D341Med (cell line): Measurements from ENCODE around the gene EXOSC7.
"Not testable (repeated sequence)": the region's sequence is repeated elsewhere in the genome, so short reads cannot be mapped to it uniquely, and the experiment has no call there.

Experiments used
- DNase-seq: peaks from one replicate; pipeline ENCODE4 v3.0.0; 2012; ENCODE audit warnings: low spot score

The EXOSC7 gene

DNA sequence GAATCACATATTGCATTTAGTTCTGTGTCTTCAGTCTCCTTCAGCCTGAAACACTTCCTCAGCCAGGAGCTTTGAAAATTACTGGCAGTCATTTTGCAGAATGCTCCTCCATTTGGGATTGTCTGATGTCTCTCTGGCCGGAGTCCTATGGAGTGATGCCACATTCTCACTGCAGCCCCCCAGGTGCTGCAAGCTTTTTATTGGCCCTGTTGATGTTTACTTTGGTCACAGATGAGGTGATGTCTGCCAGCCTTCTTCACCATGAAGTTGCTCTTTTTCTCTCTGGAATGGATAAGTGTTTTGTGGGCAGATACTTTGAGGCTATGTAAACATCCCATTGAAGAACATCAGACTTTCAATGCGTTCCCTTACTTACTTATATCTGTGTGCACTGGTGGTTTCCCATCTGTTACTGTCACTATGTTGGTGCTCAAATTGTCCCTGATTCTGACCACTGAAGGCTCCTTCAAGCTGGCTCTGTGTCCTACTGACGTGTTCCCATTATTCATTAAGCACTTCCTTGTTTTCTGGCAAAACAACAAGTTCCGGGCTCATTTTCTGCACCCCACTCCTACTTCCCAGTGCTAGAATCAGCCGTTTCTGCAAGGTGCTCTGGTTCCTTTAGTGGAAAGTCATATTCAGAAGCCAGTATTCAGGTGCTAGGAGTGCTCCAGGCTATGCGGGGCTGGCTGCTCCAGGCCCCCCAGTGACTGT, 48.7 kb downstream of the EXOSC7 start:
- DNase-seq = no peak

DNA sequence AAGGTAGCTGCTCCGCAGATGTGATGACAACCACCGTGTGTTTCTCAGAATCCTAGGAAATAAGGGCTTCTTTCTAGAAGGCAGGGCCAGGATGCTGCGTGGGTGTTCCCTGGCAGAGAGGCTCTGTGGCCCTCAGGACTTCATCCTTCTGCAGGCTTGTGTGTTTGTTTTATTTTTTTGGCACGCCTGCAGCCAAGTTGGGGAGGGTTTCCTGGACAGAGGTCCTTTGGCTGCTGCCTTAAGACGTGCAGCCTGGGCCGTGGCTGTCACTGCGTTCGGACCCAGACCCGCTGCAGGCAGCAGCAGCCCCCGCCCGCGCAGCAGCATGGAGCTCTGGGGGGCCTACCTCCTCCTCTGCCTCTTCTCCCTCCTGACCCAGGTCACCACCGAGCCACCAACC, 50.0 kb downstream of the EXOSC7 start, which contains the start of gene CLEC3B:
CLEC3B (plus strand) TSS at position 266 of the 400 bp plus-strand sequence; CDS start at position 326, 60 bp downstream.
- DNase-seq = no peak

DNA sequence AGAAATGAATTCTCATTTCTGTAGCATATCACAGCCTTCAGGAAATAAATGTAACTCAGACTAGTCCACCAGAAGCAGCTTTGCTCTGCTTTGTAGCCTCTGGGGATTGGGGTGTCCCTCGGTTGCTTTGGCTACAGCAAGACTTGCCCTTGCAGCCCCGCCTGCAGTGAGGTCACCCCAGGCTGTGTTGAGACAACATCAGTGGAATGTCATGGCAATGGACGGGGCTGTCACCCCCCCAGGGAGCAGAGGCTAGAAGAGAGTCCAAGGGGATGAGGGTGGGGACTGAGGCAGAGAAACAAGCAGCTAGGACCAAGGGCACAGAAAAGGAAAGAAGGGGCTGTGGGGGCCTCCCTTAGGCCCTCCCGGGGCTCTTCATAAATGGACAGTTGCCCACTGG, 50.9 kb downstream of the EXOSC7 start:
- no peak for DNase-seq

DNA sequence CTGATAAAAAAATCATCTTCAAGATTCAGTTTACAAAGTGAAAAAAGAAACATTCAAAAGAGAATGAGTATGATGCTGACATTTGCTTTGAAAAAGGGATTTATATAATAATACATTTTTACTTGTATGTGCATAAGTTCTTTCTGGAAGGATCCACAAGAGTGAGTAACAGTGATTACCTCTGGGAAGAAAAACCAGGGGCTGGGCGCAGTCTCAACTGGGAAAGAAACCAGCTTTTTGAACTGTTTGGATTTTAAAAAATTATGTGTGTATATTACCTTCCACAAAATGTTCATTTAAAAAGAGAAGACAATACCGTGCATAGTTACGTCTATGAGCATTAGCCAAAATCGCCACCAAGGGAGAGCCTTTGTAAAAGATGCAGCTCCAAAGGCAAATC, 51.4 kb downstream of the EXOSC7 start:
- no peak for DNase-seq

DNA sequence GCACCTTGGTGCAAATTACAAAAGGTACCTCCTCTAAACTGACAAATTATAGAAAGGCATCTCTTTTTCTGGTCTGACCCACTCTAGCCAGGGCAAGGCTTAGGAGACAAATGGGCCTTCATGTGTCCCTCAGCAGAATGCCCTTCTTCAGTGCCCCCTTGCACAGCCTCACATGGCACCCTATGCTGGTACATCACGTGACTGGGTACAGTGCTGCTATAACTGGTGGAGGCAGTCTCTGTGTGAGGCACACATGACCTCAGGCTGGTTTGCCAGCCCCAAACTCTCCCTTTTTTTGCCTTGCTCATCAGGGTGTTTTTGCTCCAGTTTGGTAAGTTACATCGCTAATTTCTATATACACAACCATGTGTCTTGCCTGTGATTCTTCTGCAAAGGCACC, 53.2 kb downstream of the EXOSC7 start:
- DNase-seq = no peak

DNA sequence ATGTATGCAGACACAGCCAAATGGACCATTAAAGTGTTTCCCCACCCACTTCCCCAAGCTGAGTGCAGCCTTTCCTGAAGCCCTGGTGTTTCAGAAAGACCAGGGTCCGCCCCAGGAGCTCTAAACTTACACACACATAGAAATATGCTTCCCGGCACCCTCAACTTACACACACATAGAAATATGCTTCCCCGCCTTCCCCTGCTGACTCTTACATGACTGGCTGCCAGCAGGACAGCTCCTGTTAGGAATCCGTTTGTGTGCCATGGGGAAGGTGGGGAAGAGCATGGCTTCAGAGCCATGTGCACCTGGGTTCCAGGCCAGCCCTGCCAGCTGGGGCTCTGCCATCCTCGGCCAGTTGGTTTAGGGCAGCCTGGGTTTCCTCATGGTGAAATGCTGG, 53.6 kb downstream of the EXOSC7 start:
- DNase-seq = no peak

DNA sequence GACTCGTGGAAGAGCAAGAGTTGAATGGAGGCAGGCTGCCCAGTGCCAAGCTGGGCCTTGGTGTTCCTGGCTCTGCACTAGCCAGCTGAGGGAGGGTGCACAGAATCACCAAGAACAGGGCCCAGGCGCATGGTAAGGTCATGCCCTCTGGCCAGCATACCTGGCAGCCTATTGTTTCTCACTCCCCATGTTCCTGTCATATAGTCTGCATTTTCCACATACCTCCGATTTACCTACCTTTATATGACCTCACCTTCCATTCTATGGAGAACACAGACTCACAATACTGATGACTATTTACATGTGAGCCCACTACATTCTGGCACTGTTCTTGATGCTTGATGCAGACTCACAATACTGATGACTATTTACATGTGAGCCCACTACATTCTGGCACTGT, 55.5 kb downstream of the EXOSC7 start:
- no peak for DNase-seq

DNA sequence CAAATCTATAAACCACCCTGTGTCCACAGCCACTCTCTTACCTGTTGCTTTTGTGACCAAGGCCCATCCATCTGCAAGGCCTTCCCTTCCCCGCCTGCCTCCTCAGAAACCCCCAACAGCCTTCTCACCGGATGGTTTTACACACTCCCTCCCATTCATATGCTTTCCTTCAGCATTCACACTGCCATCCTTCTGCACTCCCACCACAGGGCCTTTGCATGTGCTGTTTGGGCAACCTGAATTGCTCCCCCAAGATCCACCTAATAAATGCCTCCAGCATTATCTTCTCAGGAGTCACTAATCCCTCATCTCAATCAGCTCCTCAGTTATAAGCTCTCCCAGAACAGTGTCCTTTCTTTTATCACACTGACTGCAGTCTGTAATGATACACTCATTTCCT, 56.1 kb downstream of the EXOSC7 start:
- no peak for DNase-seq

DNA sequence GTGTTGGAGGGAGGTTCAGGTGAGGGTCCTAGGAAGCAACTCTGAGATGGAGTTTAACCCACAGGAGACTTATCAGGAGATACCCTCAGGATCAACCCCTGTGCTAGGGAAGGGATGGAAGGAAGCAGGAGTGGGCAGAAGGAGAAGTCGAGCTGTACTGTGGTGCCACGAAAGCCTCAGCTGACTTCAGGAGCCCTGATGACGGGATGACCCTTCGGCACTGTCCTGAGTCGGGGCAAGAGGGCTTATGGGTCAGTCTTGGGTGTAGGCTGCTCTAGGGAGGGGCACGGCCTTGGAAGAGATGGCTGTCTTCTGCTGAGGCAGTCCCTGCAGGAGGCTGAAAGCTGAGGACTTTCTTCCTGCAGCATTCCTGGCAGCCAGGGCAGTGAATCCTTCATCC, 57.7 kb downstream of the EXOSC7 start:
- DNase-seq = no peak

DNA sequence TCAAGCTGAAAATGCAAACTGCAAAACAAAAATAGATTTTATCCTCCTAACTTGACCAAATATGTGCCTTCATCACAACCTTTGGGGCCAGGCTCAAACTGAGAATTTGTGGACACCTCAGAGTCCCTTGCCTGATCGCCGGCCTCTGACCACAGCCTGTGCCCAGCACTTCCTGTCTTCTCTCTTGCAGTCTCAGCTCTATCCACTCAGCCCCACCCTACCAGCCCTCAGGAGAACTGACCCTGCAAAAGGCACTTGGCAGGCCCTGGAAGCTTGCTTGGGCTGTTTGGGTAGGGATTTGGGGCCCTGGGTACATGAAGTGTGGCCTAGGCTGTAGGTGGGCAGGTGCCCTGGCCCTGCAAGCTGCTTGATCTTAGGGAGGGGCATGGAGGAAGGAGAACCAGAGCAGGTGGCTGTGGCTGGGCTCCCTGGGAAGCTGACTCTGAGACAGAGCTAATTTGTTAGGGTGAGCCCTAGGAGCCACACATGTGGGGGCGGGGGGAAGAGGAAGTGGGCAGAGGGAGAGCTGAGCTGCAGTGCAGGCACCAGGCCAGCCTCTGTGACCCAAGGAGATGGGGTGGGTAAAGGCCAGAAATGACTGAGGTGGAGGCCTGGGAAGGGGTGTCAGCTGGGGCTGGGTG, 58.7 kb downstream of the EXOSC7 start:
- DNase-seq = no peak

DNA sequence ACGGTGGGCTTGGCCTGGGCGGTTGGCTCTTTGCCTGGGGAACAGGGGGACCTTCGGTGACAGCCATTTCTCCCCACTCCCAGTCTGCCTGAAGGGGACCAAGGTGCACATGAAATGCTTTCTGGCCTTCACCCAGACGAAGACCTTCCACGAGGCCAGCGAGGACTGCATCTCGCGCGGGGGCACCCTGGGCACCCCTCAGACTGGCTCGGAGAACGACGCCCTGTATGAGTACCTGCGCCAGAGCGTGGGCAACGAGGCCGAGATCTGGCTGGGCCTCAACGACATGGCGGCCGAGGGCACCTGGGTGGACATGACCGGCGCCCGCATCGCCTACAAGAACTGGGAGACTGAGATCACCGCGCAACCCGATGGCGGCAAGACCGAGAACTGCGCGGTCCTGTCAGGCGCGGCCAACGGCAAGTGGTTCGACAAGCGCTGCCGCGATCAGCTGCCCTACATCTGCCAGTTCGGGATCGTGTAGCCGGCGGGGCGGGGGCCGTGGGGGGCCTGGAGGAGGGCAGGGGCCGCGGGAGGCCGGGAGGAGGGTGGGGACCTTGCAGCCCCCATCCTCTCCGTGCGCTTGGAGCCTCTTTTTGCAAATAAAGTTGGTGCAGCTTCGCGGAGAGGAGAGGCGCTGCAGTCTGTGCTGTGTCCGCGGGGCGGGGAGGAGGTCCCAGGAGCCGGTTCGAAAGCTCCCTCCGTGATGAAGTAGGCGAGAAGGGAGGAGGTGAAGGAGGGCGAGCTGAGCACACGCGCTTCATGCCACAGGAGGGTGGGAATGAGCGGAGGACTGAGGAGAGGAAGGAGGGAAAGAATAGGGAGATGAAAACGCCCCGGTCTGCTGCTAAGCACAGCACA, 59.6 kb downstream of the EXOSC7 start:
- no peak for DNase-seq

DNA sequence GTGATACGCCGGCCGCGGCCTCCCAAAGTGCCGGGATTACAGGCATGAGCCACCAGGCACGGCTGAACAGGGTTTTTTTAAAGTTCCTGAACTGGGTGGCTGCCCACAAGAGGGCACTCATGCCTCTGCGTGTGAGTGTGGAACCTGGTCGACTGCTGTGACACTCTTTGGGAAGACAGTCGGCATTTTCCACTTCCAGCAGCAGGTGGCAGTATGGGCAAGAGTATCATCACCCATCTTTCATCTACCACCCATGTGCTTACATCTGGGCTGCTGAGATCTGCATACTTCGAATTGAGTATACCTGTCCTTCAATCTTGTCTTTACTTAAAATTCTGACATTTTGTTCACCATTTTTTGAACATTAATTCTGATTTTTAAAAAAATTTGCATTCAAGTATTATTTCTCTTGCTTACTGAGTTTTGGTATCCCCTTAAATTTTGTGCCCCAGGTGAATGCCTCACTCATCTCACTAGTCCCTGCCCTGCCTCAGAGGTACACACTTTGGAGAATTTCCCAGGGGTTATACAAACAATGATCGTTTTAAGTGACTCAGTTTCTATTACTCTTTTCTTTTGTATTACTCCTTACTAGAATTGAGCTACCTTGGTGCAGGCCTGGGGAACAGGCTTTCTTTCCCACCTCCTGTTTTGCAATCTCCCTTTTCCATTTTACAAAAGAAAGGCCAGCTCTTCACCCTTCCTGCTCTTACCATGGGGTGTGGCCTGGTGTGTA, 61.8 kb downstream of the EXOSC7 start:
- peak; percentile 91 for DNase-seq

DNA sequence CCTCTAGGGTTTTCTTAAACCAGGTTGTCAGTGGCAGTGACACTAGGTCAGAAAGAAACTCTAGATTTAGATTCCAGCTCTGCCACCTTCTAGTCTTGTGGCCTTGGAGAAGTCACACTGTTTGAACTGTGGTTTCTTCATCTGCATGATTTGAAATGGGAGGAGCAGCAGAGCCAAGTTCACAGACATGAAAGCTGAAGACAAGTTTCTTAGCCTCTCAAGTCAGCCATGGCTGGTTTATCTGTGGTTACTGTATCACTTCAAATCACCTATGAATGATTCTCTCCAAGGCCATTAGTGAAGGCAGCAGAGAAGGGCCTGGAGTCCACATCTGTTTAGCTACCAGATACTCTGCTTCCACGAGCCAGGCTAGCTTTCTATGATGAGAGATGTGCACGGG, 65.6 kb downstream of the EXOSC7 start:
- DNase-seq = no peak

DNA sequence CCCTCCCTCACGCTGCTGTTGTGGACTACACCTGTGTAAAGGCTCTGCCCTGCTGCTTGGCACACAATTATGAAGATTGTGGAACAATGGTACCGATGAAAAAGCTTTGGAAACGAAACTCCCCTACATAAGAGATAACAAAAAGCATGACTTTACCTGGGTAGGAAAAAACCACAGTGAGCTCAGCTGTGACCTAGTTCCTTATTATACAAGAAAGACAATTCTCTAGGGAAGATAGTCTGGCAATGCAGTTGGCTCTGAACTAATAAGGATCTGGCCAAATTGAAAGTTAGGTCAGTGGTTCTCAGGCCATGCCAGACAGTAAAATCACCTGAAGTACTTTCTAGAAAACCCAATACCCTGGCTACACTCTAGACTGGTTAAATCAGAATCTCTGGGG, 66.1 kb downstream of the EXOSC7 start:
- DNase-seq = no peak

DNA sequence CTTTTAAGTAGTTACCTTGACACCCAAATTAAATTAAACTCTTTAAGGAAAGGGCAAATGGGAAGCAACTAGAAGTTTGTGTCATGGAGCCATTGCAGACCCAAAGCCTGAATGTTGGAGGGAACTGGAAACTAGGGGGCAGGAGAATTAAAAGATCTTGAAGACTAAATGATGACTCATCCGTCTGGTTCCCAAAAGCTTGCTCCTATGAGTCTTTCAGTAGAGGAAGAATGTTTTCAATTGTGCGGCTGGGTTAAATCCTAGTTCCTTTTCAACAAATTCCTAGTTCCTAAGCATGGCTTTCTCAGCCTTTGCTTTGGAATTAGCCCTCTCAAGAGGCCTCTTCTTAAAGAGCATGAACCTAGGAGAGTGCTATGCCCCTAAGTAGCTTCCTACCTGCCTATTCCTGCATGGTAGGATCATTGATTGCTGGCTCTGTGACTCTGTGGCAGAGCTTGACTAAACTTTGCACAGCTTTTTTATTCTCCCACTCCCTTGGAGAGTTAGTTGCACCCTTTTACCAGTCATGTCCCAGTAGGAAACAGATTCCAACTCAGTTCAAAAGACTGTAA, 67.8 kb downstream of the EXOSC7 start:
- no peak for DNase-seq

DNA sequence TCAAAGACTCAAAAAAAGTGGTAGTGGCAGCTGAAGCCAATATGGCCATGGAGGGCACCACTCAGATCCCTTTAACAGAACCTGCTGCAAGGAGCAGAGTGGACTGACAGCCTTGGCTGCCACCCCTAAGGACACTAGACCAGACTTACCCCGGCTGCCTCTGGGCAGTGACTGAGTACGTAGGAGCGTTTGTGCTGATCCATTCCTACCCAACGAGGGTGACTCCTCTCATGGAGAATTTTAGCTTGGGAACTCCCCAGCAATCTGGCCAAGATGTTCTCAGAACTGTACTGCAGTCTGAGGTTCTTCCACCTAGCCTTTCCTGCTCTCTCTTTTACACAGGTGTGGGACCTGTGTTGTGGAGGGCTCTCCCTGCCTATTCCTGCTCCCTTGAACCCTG, 72.2 kb downstream of the EXOSC7 start:
- no peak for DNase-seq

DNA sequence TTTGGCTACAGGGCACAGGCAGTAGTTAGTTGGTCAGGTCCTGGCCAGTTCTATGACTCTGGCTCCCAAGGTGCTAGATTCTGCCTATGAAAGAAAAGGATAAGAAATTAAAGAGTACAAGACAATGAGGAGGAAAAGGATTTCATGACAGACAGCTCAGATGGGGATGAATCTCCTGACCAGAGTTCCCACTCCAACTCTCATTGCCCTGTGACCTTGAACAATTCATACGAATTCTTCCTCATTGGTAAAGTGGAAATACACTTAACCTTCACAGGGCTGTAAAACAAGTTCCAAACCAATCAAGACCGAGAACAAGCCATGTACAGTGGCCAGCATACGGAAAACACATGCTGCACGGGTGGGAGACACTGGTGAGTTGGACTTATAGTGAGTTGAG, 73.8 kb downstream of the EXOSC7 start:
- no peak for DNase-seq

DNA sequence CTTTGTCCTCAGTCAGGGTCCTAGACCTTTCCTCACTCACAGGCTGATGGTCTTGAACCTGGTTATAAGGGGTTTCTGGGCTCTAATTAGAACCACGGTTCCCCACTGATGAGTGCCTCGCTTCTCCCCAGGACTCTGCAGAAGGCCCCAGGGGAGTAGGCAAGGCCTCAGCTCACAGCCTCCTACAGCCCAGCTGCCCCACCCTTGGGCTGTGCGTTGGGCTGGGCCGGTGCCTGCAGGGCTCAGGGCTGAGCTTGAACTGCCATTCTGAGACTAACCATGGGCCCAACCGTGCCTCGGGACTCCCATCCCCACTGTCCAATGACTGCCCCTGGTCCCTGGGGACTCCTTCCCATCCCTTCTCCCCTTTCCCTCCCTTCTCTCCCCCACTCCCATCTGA, 75.6 kb downstream of the EXOSC7 start:
- no peak for DNase-seq

DNA sequence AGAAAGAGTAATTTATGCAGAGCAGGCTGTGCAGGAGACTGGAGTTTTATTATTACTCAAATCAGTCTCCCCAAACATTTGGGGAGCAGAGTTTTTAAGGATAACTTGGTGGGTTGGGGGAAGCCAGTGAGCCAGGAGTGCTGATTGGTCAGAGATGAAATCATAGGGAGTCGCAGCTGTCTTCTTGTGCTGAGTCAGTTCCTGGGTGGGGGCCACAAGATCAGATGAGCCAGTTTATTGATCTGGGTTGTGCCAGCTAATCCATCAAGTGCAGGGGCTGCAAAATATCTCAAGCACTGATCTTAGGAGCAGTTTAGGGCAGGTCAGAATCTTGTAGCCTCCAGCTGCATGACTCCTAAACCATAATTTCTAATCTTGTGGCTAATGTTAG, 77.8 kb downstream of the EXOSC7 start:
- not testable (repeated sequence) for DNase-seq

DNA sequence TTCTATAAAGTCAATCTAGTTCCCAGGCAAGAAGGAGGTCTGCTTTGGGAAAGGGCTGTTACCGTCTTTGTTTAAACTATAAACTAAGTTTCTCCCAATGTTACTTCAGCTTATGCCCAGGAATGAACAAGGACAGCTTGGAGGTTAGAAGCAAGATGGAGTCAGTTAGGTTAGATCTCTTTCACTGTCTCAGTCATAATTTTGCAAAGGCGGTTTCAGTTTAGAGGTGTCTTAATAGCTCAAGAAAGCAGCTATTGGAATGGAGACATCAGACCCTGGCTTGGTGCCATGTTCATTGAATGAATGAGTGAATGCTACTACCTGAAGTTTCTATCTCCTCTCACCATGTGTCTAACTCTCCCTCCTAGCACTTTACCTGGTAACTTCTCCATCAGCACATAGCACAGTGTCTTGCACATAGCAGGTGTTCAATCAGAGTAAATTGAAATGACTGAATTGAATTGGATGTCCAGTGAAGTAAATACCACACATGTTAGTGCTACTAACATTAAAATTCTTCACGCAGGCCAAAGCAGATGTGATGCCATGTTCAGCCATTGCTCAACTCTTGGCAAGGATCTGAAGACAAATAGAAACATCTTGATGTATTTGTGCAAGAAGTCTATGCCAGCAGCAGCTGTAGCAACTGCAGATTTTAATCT, 78.3 kb downstream of the EXOSC7 start:
- no peak for DNase-seq

DNA sequence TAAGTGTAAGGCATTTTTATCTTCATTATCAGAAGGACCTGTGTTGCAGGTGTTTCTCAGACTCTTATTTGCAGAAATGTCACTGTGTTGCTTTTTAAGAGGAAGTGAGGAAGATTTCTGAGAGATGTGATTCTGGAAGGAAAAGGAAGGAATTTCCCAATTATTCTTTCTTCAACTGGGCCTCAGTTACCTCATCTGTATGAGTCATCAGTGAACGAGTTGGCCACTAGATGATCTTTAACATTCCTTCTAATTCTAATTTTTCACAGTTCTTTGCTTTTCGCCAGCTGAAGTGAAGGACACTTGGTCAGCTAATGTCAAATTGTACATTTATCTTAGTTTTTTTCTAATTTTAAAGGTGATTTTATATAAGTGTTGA, 79.0 kb downstream of the EXOSC7 start:
- no peak for DNase-seq
